HFF-Myc (cell line): Measurements from ENCODE around the gene TRPV6.

Source experiments
- DNase-seq: peaks from one replicate; pipeline ENCODE4 v3.0.0-alpha.2; 2011; ENCODE audit warnings: low read depth; ENCODE audit errors: extremely low read depth
- H3K4me3 ChIP-seq: replicated peaks from 2 replicates; pipeline ENCODE4 v1.5.1; 2011; ENCODE audit warnings: low read depth, mild to moderate bottlenecking, control low read depth, low read length
- CTCF ChIP-seq: IDR thresholded peaks from 2 replicates; pipeline ENCODE4 v1.5.1; 2012; ENCODE audit warnings: mild to moderate bottlenecking, low read depth, low read length, control low read depth; ENCODE audit errors: missing control alignments

The TRPV6 gene

DNA sequence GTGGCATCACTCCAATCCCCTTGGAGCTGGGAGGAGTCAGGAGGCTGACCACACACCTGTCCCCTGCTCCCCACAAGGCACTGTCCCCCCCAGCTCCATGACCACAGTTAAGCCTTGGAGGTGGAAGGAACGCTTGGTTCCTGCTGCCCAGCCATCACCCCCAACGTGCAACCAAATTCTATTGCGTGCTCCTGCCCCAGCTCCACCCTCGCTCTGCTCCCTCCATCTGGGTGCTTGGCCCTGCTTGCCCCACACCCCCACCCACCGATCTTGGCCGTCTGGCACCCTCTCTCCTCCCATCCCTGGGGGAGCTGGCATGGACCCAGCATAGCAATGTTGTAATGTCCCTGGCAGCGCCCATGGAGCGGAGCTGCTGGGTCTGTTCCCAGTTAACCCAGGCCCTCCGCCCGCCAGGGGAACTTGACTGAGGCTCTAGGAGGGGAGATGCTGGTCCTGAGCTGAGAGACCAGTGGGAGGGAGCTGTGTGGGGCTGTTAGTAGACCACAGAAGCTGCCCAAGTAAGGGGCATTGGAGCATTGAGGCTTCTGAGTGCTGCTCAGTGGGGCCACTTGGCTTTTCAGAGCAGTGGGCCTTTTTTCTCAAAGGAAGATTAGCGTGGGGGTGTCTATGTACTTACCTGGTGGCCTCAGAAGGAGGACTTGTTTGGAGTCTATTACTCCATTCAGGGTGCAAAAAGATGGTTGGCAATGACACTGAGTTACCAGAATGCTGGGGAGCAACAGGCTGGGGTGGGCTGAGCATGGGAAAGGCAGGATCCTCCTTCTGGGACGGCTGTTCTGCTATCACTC lies 29.6 kb downstream of the TRPV6 start:
- H3K4me3 ChIP-seq, result no peak overlapping the region
- no peak for TF ChIP-seq CTCF
- DNase-seq, result no peak

DNA sequence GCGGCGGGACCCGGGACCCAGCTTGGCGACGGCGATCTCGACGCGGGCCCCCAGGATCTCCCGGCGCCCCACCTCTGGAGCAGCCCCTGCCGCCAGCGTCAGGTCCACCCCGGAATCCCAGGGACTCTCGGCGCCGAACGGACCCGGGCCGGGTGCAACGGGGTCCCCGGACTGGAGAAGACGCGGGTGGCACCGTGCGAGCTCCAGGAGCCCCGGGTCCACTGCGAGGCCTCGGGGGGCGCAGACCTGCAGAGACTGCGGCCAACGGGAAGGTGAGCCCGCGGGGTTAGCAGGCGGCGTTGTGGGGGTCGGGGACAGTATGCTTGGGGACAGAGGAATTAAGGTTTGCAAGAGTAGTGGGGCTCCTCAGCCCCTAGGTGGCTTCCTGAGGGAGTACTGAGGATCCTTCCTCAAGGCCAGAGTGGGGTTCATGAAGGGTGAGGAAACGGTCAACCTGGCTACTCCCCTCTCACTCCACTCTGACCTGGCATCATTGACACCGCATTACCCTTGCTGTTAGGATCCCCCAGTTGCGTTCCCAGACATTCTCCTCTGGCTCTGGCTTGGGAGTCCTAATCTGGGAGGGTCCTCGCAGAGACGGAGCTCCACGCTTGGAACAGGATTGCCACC lies 30.3 kb downstream of the TRPV6 start:
- peak overlapping the region; percentile 61 for H3K4me3 ChIP-seq
- no peak for DNase-seq
- TF ChIP-seq CTCF, result no peak

GRCh38 chr7:142854372-142855113 lies 31.0 kb downstream of the TRPV6 start, which contains the start of gene EPHB6:
TSS of gene EPHB6 (plus strand) at chr7:142855076. CDS start at chr7:142863228, 8,152 bp downstream.
- no peak for DNase-seq
- no peak for TF ChIP-seq CTCF
- peak within 1 kb of the TSS; percentile 61 for H3K4me3 ChIP-seq

GRCh38 chr7:142853739-142854371 lies 31.7 kb downstream of the TRPV6 start:
- TF ChIP-seq CTCF, result peak; percentile 75
- peak; percentile 30 for DNase-seq
- peak overlapping the region; percentile 61 for H3K4me3 ChIP-seq

- H3K4me3 ChIP-seq, result no peak overlapping the region
- no peak for TF ChIP-seq CTCF
- DNase-seq, result no peak
Observed at GRCh38 chr7:142851919-142852318, 33.6 kb downstream of the TRPV6 start.

DNA sequence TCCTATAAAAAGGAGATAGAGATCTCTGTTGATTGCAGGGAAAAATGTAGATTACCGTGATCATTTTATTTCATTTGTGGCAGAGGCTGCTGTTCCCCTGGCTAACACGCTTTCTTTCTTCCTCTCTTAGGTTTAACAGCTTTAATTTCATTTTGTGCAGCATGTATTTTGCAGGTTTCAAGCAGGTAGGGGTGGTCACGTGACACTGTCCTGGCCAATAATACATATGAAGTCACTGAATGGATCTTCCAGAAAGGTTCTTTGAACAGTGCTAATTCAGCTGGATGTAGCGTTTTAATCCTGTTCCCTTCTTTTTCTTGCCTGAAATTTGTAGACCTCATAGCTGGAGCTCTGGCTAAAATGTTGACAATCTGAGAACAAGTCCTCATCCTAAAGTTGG lies 34.3 kb downstream of the TRPV6 start:
- DNase-seq, result no peak
- no peak for TF ChIP-seq CTCF
- H3K4me3 ChIP-seq, result no peak overlapping the region
